GM18526 (cell line): ENCODE measurements around the gene DFFB.

ENCODE experiments used
- POLR2A ChIP-seq: IDR thresholded peaks from 3 replicates; pipeline ENCODE4 v1.6.1; 2011; ENCODE audit not compliant: insufficient read length; ENCODE audit errors: extremely low read depth

The DFFB gene

DNA sequence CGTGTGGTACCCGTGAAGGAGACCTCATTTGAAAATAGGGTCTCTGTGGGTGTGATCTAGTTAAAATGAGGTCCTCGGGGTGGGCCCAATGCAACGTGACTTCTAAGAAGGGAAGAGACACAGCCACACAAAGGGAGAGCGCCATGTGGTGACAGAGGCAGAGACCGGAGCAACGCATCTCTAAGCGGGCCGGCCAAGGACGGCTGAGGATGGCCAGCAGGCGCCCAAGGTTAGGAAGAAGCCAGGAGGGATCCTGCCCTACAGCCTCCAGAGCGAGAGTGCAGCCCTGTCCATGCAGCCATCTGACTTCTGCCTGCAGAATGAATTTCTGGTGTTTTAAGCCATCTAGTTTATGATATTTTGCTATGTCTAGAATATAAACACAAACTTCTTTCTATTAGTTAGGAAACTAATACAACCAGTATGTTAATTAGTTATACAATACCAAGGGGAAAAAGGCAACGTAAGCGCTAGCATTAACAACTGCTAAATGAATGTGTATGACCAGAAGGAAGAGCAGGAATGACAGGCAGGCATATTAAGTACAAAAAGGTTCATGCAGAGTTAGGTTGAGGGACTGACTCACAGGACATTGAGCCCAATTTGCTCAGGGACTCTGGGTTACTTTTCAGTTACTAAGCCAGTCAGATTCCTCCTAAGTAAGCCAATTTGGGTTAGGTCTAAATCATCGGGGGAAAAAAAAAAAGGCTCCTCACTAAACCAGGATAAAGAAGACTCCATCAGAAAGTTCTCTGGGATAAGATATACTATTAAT, 4.4 kb upstream of the DFFB start:
- TF ChIP-seq POLR2A, result no peak

DNA sequence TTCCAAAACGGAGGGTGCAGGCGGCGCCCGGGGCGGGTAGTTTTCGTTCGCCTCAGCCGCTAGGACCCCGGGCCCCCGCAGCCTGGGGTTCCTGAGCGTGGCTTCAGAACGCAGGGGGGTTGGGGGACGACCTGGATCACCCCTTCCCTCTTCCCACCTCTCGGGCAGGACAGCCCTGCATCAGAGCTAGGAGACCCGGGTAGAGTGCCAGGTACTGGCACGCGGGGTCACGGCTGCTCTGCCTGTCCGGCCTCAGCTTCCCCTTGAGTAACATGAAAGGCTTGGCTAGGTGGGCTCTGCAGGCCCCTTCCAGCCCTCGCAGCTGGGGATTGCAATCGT, 484 bp downstream of the DFFB start:
- no peak for TF ChIP-seq POLR2A

DNA sequence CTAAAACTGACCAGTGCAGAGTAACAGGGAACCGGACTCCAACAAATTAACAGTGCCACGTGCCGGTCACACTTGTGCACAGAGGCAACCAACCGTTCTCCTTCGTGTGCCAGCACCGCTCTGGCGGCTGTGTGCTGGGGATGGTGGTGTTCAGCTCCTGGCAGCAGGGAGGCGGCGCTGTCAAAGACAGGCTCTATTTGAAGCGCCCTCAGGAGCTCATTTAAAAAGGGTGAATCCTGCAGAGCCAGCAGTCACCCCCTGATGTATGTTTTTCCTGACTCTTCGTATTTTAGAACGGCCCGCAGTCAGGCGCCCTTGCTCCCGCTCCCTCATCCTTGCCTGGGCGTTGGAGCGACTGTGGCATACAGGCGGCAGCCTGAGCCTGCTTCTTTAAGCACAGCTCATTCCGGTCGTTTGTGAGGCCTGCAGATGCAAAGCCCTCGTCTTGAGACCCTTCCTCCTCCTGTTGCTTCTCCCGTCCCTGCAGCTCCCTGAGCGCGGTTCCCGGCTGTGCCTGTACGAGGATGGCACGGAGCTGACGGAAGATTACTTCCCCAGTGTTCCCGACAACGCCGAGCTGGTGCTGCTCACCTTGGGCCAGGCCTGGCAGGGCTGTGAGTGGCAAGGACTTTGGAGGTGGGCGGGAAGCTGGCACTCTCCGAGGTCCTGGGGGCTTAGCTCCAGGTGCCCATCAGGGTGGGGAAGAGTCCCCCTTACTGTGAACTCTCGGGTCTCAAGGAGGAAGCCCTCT, 1.1 kb downstream of the DFFB start:
- TF ChIP-seq POLR2A, result no peak

GRCh38 chr1:3863231-3863935, 6.1 kb downstream of the DFFB start:
- no peak for TF ChIP-seq POLR2A

GRCh38 chr1:3864884-3865283, 7.6 kb downstream of the DFFB start:
- no peak for TF ChIP-seq POLR2A

- no peak for TF ChIP-seq POLR2A
Measured at GRCh38 chr1:3865606-3866160, 8.4 kb downstream of the DFFB start.

GRCh38 chr1:3868464-3869006, 11.3 kb downstream of the DFFB start:
- no peak for TF ChIP-seq POLR2A

DNA sequence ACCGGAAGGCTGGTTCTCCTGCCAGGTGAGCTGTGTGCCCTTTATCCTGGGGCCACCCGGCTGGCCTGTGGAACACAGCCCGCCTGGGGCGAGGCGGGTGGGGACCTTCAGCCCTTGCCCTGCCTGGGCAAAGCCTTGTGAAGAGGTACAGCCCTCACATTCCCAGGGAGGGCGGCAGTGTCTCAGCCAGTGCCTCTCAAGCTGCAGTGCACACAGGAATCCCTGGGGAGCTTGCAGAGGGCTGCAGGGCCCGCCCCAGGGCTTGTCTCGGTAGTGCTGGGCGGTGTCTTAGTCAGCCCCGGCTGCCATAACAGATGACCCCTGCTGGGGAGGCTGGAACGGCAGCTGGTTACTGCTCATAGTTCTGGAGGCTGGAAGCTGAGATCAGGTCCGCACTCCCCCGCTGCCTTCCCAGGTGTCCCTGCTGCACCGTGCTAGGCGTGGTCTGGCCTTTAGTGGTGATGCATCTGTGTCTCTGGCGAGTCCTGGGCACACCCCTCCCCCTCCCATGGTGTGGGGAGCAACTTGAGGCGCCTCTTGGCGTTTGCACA, 12.6 kb downstream of the DFFB start:
- TF ChIP-seq POLR2A, result no peak

DNA sequence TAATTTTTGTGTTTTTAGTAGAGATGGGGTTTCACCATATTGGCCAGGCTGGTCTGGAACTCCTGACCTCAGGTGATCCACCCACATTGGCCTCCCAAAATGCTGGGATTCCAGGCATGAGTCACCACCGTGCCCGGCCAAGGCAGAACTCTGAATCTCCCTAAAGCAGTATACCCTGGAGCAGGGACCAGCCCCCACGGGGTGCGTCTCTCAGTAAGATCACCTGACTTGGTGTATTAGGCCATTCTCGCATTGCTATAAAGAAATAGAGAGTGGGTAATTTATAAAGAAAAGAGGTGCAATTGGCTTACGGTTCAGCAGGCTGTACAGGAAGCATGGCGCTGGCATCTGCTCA, 14.2 kb downstream of the DFFB start:
- TF ChIP-seq POLR2A, result no peak

DNA sequence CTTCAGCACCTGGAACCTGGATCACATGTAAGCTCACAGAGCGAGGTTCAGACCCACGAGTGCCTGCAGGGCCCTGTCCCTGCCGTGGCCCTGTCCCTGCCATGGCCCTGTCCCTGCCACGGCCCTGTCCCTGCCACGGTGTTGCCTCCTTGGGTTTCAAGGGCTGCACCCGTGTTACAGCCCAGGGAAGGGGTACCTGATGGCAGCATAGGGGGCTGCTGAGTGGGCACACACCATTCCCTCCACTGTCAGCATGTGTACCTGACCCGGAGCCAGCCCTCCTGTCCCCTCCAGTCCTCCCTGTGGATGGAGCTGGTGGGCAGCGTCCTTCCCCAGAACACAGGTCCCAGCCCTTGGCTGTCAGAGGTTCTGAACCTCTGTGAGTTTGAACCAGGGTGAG, 15.3 kb downstream of the DFFB start:
- TF ChIP-seq POLR2A, result no peak

GRCh38 chr1:3874736-3875135, 17.5 kb downstream of the DFFB start:
- no peak for TF ChIP-seq POLR2A

- TF ChIP-seq POLR2A, result no peak
Measured at GRCh38 chr1:3876716-3877115, 19.4 kb downstream of the DFFB start.

DNA sequence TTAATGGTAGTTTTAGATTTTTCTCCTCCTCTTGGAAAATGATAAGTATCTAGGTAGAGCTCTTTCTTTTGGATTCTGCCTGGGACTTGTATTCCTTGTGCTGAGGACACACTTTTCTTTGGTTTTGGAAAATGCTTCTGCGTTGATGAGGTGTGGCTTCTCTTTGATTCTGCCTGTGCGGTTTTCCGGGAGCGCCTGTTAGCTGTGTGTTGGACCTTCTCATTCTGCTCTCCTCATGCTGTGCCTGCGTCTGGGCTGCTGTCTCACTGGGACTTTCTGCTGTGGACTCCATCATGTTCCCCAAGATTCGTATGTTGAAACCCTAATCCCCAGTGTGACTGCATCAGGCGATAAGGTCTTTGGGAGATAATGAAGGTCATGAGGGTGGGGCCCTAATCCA, 21.8 kb downstream of the DFFB start:
- TF ChIP-seq POLR2A, result no peak

DNA sequence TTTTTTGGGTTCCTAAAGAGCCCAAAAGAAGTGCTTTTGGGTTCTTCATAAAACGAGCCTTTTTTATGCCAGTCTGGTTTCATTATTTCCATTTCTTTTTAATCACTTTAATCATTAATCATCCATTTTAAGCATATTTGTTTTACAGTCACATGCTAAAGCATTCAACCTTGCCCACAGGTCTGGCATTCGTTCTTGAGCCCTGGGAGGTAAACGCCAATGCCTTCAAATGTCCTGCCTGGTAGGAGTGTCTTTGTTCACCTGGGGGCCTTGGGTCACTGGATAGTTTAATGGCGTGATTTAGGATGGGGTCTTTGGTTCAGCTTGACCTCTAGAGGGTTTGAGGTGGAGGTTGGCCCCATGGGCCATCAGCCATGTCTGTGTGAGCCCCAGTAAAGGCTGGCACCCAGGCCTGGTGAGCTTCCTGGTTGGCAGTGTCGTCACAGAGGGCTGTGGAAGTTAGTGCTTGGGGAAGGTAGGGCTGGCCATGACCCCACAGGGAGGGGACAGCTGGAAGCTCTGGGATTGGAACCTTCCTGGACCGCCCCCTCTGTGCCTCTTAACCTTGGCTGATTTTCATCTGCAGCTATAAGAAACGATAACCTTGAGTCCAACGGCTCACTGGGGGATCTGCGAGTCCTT, 22.6 kb downstream of the DFFB start:
- no peak for TF ChIP-seq POLR2A
